Lower leg skin (tissue), 3 donors: ENCODE results near the gene TDRD7.

ENCODE experiments used
- POLR2A ChIP-seq, 2 donors: fragments of 450-650 bp; IDR thresholded peaks; one replicate each; pipeline ENCODE4 v1.6.1; 2016 to 2017; ENCODE audit warnings: antibody characterized with exemption in 2 of 2, mild to moderate bottlenecking in 1 of 2, moderate library complexity in 1 of 2
- TF ChIP-seq, protein P1 (sequence below), 3 donors: fragments of 450-650 bp; IDR thresholded peaks; one replicate each; pipeline ENCODE4 v1.5.1; 2016; ENCODE audit warnings: antibody characterized with exemption in 3 of 3, mild to moderate bottlenecking in 3 of 3, moderate library complexity in 2 of 3

DNA sequence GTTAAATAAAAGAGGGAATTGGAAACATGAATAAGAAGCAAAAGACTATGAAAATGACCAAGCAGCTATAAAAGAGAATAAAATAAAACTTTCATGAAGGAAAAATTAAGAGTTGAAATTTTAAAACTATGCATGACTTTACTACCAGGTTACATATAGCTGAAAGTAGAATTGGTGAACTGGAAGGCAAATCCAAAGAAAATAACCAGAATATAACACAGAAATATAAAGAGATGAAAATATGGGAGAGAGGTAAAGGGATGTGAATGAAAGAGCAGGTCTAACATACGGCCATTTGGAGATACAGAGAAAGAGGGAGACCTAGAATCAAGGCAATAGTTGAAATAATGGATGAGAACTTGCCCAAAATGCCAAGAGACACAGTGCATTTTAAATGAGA lies 42.9 kb upstream of the TDRD7 start:
- TF ChIP-seq, protein P1, sequence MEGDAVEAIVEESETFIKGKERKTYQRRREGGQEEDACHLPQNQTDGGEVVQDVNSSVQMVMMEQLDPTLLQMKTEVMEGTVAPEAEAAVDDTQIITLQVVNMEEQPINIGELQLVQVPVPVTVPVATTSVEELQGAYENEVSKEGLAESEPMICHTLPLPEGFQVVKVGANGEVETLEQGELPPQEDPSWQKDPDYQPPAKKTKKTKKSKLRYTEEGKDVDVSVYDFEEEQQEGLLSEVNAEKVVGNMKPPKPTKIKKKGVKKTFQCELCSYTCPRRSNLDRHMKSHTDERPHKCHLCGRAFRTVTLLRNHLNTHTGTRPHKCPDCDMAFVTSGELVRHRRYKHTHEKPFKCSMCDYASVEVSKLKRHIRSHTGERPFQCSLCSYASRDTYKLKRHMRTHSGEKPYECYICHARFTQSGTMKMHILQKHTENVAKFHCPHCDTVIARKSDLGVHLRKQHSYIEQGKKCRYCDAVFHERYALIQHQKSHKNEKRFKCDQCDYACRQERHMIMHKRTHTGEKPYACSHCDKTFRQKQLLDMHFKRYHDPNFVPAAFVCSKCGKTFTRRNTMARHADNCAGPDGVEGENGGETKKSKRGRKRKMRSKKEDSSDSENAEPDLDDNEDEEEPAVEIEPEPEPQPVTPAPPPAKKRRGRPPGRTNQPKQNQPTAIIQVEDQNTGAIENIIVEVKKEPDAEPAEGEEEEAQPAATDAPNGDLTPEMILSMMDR (IDR thresholded peaks at IDR 0.05), result no peak
- no peak for TF ChIP-seq POLR2A (IDR thresholded peaks at IDR 0.05)
